GM21528 (cell line): Measurements from ENCODE around the gene HSH2D.

Source experiments
- ATAC-seq: cut with Tn5 transposase; IDR thresholded peaks from one replicate; pipeline ENCODE4 v1.9.1; 2021; ENCODE audit warnings: mild to moderate bottlenecking, moderate library complexity; ENCODE audit not compliant: unreplicated experiment, low FRiP score

Gene HSH2D

GRCh38 chr19:16207490-16208025 lies 64.1 kb downstream of the HSH2D start:
- ATAC-seq, result no peak
